Measurements from ENCODE around the gene C1orf56. TPM values are rescaled to one million over a fixed set of nuclear protein-coding genes. Genes with fewer than 3 reads are reported as not detected.

Gene C1orf56
- total RNA-seq, 2 donors from 2014 or later: 5.0 to 5.3 TPM

GRCh38 chr1:151056149-151056548, 8.6 kb downstream of the C1orf56 start:
- no peak for DNase-seq (ENCODE audit: low spot score)
- H3K27ac ChIP-seq: peak overlapping the region; percentile 67 to 99
- peaks cover 42% of the 10 kb centered on the region for H3K36me3 ChIP-seq
- H3K9me3 ChIP-seq: no peaks in the 10 kb centered on the region
- H3K4me1 ChIP-seq (ENCODE audit: control insufficient read depth in 1 of 2, low read depth in 2 of 2): peaks cover 25 to 44% of the 10 kb centered on the region in 2 donors
- TF ChIP-seq, protein P1, sequence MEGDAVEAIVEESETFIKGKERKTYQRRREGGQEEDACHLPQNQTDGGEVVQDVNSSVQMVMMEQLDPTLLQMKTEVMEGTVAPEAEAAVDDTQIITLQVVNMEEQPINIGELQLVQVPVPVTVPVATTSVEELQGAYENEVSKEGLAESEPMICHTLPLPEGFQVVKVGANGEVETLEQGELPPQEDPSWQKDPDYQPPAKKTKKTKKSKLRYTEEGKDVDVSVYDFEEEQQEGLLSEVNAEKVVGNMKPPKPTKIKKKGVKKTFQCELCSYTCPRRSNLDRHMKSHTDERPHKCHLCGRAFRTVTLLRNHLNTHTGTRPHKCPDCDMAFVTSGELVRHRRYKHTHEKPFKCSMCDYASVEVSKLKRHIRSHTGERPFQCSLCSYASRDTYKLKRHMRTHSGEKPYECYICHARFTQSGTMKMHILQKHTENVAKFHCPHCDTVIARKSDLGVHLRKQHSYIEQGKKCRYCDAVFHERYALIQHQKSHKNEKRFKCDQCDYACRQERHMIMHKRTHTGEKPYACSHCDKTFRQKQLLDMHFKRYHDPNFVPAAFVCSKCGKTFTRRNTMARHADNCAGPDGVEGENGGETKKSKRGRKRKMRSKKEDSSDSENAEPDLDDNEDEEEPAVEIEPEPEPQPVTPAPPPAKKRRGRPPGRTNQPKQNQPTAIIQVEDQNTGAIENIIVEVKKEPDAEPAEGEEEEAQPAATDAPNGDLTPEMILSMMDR (IDR thresholded peaks at IDR 0.05): no peak
- H3K27me3 ChIP-seq (replicated peaks; ENCODE audit: insufficient read depth): no peaks in the 10 kb centered on the region
- H3K4me3 ChIP-seq: peak overlapping the region; percentile 100
- ATAC-seq (ENCODE audit: insufficient number of reproducible peaks, low FRiP score, low read depth): no peak

- no peak for DNase-seq (ENCODE audit: low spot score)
- peak overlapping the region; percentile 100 for H3K4me3 ChIP-seq
- TF ChIP-seq, protein P1 (IDR thresholded peaks at IDR 0.05): no peak
- H3K27ac ChIP-seq: peak overlapping the region; percentile 94 to 99
- H3K4me1 ChIP-seq (ENCODE audit: control insufficient read depth in 1 of 2, low read depth in 2 of 2): peaks cover 25 to 60% of the 10 kb centered on the region in 2 donors
- H3K9me3 ChIP-seq: no peaks in the 10 kb centered on the region
- peaks cover 23% of the 10 kb centered on the region for H3K36me3 ChIP-seq
- H3K27me3 ChIP-seq (replicated peaks; ENCODE audit: insufficient read depth): no peaks in the 10 kb centered on the region
- no peak for ATAC-seq (ENCODE audit: insufficient number of reproducible peaks, low FRiP score, low read depth)
These were observed 11.1 kb downstream of the C1orf56 start for GRCh38 chr1:151058692-151059091.

DNA sequence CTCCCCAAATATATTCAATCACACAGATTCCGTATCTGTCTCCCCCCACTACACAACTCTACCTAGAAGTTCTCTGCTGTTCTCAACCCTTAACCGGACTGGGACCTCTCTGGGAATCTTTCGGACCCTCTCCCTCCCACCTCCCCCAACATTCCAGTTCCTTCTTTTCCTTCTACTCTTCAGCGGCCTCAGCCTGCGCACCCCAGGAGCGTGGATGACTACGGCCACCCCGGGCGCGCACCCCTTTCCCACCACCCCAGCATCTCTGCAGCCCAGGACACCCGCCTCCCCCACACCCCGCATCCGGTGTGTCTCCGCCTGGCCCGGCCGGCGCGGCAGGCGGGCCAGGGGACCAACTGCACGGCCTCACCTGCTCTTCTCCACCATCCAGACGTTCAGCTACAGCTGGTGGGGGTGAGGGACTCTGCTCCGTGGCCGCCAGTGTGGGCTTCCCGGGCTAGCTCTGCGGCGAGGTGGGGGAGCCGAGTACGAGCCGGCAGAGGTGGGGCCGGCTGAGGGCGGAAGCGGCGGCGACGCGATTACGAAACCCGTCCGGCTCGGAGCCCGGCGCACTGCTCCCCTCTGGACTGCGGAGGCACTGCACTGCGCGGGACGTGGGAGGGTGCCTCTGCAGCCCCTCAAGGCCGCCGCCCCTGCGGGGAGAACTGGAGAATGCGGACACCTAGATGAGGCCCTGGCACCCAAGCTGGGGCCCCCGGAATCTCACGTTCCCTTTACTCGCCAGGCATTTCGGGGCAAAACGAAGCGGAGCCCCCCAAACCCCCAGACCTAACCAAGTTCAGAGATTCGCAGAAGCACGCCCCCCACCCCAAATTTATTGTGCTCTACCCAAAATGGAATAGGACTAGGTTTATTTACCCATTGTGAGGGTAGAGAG, 11.8 kb downstream of the C1orf56 start, which contains the start of gene CDC42SE1:
TSS of gene CDC42SE1 (minus strand) at position 514 of the 898 bp plus-strand sequence. CDS start 3,892 bp downstream, outside the sequence.
- Histone ChIP-seq H3K36me3 (peaks cover 17% of the 10 kb centered on the region), H3K4me3 (peak within 1 kb of the TSS; percentile 100), H3K4me1 (ENCODE audit: control insufficient read depth in 1 of 2, low read depth in 2 of 2) (peaks cover 25 to 60% of the 10 kb centered on the region in 2 donors), H3K9me3 (no peaks in the 10 kb centered on the region), H3K27ac (peak within 1 kb of the TSS; percentile 94 to 99), H3K27me3 (replicated peaks; ENCODE audit: insufficient read depth) (no peaks in the 10 kb centered on the region)
- peak; percentile 30 for DNase-seq (ENCODE audit: low spot score)
- ATAC-seq (ENCODE audit: insufficient number of reproducible peaks, low FRiP score, low read depth): peak; percentile 66
- TF ChIP-seq, protein P1 (IDR thresholded peaks at IDR 0.05): peak; percentile 92

DNA sequence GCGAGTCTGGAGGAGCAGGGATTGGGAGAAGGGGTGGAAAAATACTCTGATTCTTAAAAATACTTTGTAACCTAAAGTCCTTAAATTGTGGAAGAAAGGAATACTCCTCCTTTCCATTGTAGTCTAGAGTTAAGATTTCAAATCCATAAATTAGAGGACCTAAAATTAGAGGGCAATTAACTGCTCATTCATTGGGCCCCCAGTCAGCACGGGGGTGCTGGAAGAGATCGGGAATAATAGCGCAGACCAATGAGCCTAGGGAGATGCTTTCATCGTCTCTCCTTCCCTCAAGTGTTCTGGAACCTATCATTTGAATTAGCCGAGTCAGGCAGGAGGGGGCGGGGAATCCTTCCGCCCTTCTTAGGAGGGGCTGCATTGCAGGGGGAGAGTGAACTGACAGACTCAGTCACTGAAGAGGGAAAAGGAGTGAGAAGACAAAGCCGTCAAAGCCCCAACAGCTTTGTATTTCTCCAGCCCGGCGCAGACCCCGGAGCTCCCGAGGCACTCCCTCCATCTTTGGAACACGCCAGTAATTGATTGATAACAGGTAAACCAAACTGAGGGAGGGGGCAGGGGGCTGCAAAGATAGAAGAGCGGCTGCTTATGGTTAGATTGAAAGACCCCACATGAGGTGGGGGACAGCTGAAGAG, 12.6 kb downstream of the C1orf56 start, which contains the start of gene MLLT11:
TSS of gene MLLT11 (plus strand) at position 391 of the 650 bp plus-strand sequence. CDS start 6,828 bp downstream, outside the sequence.
- DNase-seq (ENCODE audit: low spot score) (no peak), ATAC-seq (ENCODE audit: insufficient number of reproducible peaks, low FRiP score, low read depth) (peak; percentile 25)
- H3K27ac ChIP-seq: peak within 1 kb of the TSS; percentile 94 to 99
- TF ChIP-seq, protein P1 (IDR thresholded peaks at IDR 0.05): no peak
- peaks cover 9% of the 10 kb centered on the region for H3K36me3 ChIP-seq
- H3K9me3 ChIP-seq: no peaks in the 10 kb centered on the region
- H3K27me3 ChIP-seq (replicated peaks; ENCODE audit: insufficient read depth): no peaks in the 10 kb centered on the region
- H3K4me3 ChIP-seq: peak within 1 kb of the TSS; percentile 100
- H3K4me1 ChIP-seq (ENCODE audit: control insufficient read depth in 1 of 2, low read depth in 2 of 2): peaks cover 25 to 59% of the 10 kb centered on the region in 2 donors

Measured in thoracic aorta (tissue), 2 donors.